ENCODE data around the gene AFG1L.

- TF ChIP-seq CTCF (IDR thresholded peaks at IDR 0.05; ENCODE audit: low read depth, low read length, missing input control) (no peak), ATF3 (IDR thresholded peaks at IDR 0.05) (no peak), RAD21 (IDR thresholded peaks at IDR 0.05) (no peak), SP1 (IDR thresholded peaks at IDR 0.05) (no peak), TAF1 (conservative IDR thresholded peaks at IDR 0.05) (no peak), GABPA (IDR thresholded peaks at IDR 0.05 in 1 of 2, conservative IDR thresholded peaks at IDR 0.05 in 1 of 2) (no peak), REST (IDR thresholded peaks at IDR 0.05) (no peak), ZBTB33 (IDR thresholded peaks at IDR 0.05) (no peak), YY1 (IDR thresholded peaks at IDR 0.05) (no peak), JUND (IDR thresholded peaks at IDR 0.05) (no peak), HNF4A (conservative IDR thresholded peaks at IDR 0.05) (no peak), EGR1 (IDR thresholded peaks at IDR 0.05; ENCODE audit: low read depth in 2 of 2) (no peak), MAX (IDR thresholded peaks at IDR 0.05) (no peak), RXRA (IDR thresholded peaks at IDR 0.05) (no peak)
Observed at GRCh38 chr6:108568101-108568500, 273.2 kb downstream of the AFG1L start.

Data from liver (tissue), 3 donors.